Erythroblast (primary cell): Measurements from ENCODE around the gene UBE2E2.
"Not testable (repeated sequence)": the region's sequence is repeated elsewhere in the genome, so short reads cannot be mapped to it uniquely, and the experiment has no call there.

ENCODE experiments used
- DNase-seq, 2 experiments: peaks; one replicate each; lab custom pipeline; 2025; lab: John Stamatoyannopoulos, UW
- GATA1 ChIP-seq: IDR thresholded peaks from 2 replicates; pipeline ENCODE4 v1.6.1; 2011; ENCODE audit warnings: low read depth, mild to moderate bottlenecking, control low read depth, low read length, moderate library complexity
- POLR2A ChIP-seq: IDR thresholded peaks from 2 replicates; pipeline ENCODE4 v1.6.1; 2011; ENCODE audit warnings: mild to moderate bottlenecking, low read length

UBE2E2 gene

DNA sequence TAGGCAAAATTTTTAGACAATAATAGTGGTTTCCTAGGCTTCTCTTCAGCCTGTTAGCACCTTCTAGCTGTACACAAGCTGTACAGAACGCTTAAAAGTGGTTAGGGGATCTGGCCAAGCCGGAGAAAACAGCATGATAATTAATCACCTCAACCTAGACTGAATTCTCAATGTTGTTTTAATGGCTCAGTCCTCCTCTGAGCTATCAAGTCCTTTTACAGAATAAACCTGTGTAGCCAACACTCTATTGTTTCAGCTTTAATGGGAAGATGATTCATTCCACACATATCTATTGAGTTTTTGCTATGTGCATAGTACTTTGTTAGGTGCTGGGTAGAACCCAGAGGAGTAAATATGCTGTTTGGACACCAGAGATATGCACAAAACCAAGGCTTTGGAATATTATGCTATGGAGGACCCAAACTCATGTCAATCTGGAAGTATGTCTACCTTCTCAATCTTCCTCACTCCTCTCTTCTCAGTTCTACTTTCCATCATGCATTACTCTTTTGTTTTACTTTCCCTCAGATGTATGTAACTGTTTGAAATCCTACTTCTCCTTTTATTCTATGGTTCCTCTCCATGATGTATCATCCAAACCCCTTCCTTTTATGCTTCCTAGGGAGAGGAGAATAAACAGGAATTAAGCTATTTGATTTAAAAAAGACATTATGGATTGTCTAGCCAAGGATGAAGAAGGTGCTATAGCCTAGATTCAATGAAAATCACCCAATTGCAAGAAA is 27.6 kb upstream of the UBE2E2 start:
- TF ChIP-seq POLR2A (no peak), GATA1 (no peak)
- DNase-seq: no peak

- not testable (repeated sequence) for DNase-seq
Measured at GRCh38 chr3:23176839-23177238, 26.3 kb upstream of the UBE2E2 start.

- DNase-seq: no peak
- TF ChIP-seq POLR2A (no peak), GATA1 (no peak)
Measured at GRCh38 chr3:23182996-23183513, 20.1 kb upstream of the UBE2E2 start.

DNA sequence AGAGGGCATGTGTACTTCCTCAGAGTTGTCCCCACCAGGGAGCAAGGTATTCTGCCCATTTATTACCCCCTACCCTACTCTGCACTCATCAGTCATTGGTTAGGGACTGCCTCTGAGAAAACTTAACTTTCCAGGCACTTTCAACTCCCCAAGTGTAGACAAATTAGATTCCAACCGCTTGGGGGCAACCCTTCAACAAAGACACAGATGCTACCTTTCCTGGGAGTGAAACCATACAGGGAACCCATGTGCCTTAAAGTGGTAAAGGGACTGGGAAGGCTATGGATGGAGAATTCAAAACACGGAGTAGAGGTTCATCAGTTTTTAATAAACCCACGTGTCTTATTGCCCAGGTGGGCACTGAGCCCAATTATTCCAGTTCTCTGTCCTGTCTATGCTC is 19.4 kb upstream of the UBE2E2 start:
- peak in 1 of 2 experiments; percentile 4 for DNase-seq
- TF ChIP-seq GATA1 (no peak), POLR2A (no peak)

DNA sequence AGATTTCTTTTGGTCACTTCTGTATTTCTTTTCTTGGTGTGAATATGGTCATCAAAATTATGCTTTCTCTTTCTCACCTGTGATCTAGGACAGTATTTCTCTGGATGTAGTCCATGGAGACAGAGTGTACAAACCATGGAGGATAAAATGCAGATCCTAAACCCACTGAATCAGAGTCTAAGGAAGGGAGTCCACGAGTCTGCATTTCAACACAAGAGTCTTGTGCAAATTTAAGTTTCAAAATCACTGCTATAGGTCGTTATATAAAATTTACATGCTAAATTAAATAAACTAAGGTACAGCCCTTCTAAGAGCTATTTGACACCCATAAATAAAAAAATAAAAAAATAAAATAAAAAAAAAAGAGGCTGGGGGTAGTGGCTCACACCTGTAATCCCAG is 17.3 kb upstream of the UBE2E2 start:
- DNase-seq: no peak
- TF ChIP-seq POLR2A (no peak), GATA1 (no peak)

GRCh38 chr3:23189187-23189586 is 13.9 kb upstream of the UBE2E2 start:
- TF ChIP-seq POLR2A (no peak), GATA1 (no peak)
- no peak for DNase-seq

DNA sequence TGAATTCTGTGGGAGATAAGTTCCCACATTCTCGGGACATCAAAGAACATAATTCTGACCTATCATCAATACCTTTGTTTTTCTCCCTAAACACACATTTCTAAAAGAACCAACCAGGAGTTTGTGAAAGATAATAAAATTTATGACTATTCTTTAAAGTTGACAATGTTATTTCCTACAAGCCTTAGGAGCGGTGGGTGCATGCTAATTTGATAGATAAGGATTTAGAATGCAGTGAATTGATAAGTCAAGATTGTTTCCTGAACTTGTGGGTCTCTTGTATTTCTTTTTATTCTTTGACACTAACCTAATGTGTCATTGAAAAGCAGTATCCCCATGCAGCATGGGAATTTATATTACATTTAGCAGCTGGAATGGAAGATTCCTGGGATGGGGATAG is 10.3 kb upstream of the UBE2E2 start:
- no peak for DNase-seq
- no peak for TF ChIP-seq GATA1
- no peak for TF ChIP-seq POLR2A

DNA sequence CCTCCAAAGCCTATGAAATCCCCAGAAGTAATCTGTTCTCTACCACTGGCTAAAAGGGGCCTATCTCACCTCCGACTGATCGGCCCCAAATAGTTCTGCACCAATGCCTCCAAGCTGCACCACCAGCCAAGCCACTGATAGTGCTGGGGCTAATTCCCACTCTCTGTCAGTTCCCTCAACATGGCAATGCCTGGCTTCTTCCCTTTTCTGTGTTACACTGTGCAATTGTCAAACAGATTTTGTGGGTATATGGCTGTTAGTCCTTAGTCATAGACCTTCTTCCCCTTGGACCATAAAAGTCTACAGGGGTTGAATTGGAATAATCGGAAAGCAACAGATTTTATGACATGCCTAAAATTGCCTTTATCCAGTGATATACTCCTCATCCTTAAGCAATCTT is 9.3 kb upstream of the UBE2E2 start:
- TF ChIP-seq POLR2A (no peak), GATA1 (no peak)
- no peak for DNase-seq

DNA sequence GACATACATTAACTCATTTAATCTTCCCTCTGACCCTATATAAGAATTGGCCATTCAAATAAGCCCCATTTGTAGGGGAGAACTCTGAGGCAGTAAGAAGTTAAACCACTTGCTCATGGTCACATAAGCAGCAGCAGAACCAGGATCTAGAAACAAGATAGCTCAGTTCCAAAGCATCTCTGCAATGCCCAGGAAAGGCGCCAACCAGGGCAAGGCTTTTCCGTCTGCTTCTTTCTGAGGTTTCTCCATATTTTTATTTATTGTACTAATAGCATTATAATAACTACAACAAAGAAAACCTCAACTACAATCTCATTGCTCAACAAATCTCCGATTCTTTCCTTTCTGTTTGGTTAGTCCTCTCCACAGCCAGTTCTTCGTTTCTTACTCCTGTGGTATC is 4.3 kb upstream of the UBE2E2 start:
- TF ChIP-seq POLR2A (no peak), GATA1 (no peak)
- no peak for DNase-seq

DNA sequence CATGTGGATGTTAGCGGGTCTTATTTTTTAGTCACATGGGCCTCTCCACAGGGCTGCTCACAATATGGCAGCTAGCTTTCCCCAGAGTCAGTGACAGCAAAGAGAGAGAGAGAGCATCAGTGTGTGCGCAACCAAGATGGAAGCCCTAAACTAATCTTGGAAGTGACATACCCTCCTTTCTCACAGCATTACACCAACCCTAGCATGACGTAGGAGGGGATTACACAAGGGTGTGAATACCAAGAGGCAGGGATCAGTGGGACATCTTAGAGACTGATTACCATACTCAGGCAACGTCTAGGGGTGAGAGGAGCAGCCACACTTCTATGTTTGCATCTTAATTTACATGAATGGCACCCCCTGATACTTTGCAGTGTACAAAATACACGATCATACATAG is 3.5 kb upstream of the UBE2E2 start:
- TF ChIP-seq GATA1 (no peak), POLR2A (no peak)
- DNase-seq: no peak

DNA sequence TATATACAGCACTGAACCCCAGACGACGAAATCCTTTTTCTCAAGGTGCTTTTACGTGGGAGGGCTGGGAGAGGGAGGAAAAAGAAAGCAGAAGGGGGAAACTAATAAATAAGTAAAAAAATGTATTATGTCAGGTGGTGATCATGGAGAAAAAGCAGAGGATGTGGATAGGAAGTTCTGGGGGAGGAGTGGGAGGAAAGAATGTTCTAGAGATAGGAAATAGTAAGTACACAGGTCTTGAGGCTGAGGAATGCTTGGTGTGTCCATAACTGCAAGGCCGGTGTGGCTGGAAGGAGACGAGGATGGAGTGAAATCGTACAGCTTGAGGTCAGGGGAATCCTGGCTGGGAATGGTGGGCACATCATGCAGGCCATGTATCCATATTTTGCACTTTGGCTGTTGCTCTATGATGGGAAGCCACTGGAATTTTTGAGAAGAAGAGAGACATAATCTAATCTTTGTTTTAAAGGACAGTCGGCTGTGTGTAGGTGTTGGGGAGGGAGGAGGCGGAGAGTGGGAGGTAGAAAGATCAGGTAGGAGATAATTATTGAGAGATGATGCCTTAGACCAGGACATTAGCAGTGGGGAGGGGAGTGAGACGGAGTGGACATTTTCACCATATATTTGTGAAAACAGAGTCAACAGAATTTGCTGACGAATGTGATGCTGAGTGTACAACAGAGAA is 1.8 kb upstream of the UBE2E2 start:
- TF ChIP-seq POLR2A (no peak), GATA1 (no peak)
- DNase-seq: no peak

DNA sequence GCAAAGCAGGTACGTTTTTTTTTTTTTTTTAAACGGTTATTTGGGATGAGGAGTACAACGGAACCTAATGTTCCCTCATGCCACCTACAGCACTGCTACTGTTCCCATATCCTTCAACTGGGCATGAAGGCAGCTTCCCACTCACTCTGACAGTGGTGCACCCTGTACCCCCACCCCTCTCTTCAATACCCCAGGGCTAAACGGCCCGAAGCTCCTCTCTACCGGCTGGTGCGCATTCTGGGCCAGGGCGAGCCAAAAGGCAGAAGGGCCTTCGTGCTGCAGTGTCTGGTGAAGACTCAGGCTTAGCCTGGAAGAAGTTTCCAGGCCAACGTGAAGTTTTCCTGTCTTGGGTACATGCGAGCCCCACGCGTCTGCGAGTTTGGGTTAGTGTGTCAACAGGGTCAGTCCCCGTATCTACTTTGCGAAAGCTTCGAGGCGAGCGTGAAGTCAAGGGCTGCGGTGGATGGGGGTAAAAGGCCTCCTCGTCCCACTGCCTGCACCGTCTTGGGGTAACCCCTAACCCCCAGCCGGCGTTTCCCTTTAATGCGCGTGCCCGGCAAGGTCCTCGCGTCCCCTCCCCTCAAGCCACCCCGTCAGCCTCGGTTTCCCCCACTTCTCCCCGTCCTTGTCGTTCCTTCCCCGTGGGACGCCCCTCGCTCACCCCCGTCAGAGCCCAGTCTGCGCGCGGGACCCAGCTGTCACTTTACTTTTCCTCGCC is 765 bp upstream of the UBE2E2 start:
- TF ChIP-seq GATA1 (no peak), POLR2A (no peak)
- DNase-seq: peak; percentile 44 to 49

DNA sequence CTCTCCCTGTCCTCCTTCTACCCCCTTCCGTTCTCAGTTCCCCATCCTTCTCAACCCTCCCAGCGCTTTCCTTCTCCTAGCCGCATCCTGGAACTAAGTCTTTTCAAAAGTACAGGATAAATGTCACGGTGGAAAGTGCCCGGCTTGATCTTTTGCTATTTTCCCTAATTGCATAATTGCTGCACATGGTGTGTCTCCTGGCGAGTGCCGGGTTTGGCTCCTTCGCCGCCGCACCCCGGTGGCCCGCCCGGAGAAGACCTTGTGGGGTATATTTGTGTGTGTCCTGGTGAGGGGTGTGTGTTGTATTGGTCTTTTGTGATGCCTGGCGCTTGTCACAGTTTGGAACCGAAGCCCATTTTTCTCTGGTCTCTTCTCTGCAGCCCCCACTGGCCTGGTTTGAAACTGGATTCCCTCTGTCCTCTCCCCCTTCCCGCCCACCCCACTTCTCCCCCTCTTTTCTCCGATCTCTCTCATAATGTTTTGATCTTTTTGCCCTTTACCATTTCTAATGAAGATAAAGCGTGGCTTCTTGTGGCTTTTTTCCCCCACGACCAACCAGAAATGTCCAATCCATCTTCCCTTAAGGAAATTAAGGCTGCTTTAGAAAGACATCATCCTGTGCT is 692 bp downstream of the UBE2E2 start:
- peak; percentile 20 to 36 for DNase-seq
- TF ChIP-seq POLR2A (no peak), GATA1 (no peak)
